HG03439 (cell line): ENCODE results near the gene DAB1.

Experiments used
- ATAC-seq: cut with Tn5 transposase; IDR thresholded peaks from one replicate; pipeline ENCODE4 v1.9.1; 2021; ENCODE audit warnings: mild to moderate bottlenecking, moderate library complexity; ENCODE audit not compliant: unreplicated experiment

Gene DAB1

GRCh38 chr1:56963667-56964066 lies 460.2 kb downstream of the DAB1 start:
- ATAC-seq = no peak

- no peak for ATAC-seq
Measured at GRCh38 chr1:56961426-56961825, 462.4 kb downstream of the DAB1 start.

- ATAC-seq = no peak
Measured at GRCh38 chr1:56958526-56958925, 465.3 kb downstream of the DAB1 start.

- no peak for ATAC-seq
Measured at GRCh38 chr1:56957931-56958330, 465.9 kb downstream of the DAB1 start.

GRCh38 chr1:56954664-56955063 lies 469.2 kb downstream of the DAB1 start:
- no peak for ATAC-seq

- ATAC-seq = no peak
Measured at GRCh38 chr1:56953386-56953785, 470.5 kb downstream of the DAB1 start.

GRCh38 chr1:56952501-56952900 lies 471.4 kb downstream of the DAB1 start:
- no peak for ATAC-seq

GRCh38 chr1:56948403-56949023 lies 475.3 kb downstream of the DAB1 start:
- ATAC-seq = no peak
